Ascending aorta (tissue), 2 donors: ENCODE results near the gene ZBTB20. TPM values are rescaled to one million over a fixed set of nuclear protein-coding genes. Genes with fewer than 3 reads are reported as not detected.
A peak's percentile ranks its signal among the peaks of the same experiment; 100 is the strongest.

Experiments
- DNase-seq, 2 donors: peaks; one replicate each; pipeline ENCODE4 v3.0.0-alpha.2; 2019; ENCODE audit warnings: low spot score in 2 of 2
- H3K27ac ChIP-seq, 2 donors: fragments of 200-600 bp; sonication (generic); one replicate each; pipeline ENCODE4 v1.5.1; 2016 to 2017; ENCODE audit warnings: mild to moderate bottlenecking in 1 of 2
- H3K27me3 ChIP-seq: fragments of 200-600 bp; sonication (generic); one replicate; pipeline ENCODE4 v1.5.1; 2017
- H3K36me3 ChIP-seq, 2 donors: fragments of 200-600 bp; sonication (generic); one replicate each; pipeline ENCODE4 v1.5.1; 2016
- H3K4me1 ChIP-seq, 2 donors: fragments of 200-600 bp; sonication (generic); one replicate each; pipeline ENCODE4 v1.5.1; 2016 to 2017; ENCODE audit warnings: mild to moderate bottlenecking in 1 of 2
- H3K4me3 ChIP-seq, 2 donors: fragments of 200-600 bp; sonication (generic); one replicate each; pipeline ENCODE4 v1.5.1; 2016 to 2017; ENCODE audit warnings: mild to moderate bottlenecking in 1 of 2
- H3K9me3 ChIP-seq, 2 donors: fragments of 200-600 bp; sonication (generic); one replicate each; pipeline ENCODE4 v1.5.1; 2016
- CTCF ChIP-seq, 3 experiments: fragments of 200-600 bp in 2 of 3; fragments of 450-650 bp in 1 of 3; sonication (generic) in 2 of 3; IDR thresholded peaks; one replicate each; pipeline ENCODE4 v1.5.1; 2016 to 2019; ENCODE audit warnings: antibody characterized with exemption in 3 of 3, mild to moderate bottlenecking in 1 of 3, moderate library complexity in 1 of 3
- intact Hi-C: fragments of 100-400 bp; cut with DNase I; formaldehyde crosslinking; loops from one replicate; pipeline ENCODE4 v1.15.1; 2023
- total RNA-seq: library from RNA; depleted of rRNA; stranded (reverse); fragments of >200 nt; gene quantifications from one replicate; pipeline ENCODE4 v1.1.0, GENCODE V29; 2016

ZBTB20 gene
- total RNA-seq, 1 donor from 2014 or later, result 60.3 TPM

- Histone ChIP-seq H3K9me3 (no peaks in the 10 kb centered on the region), H3K36me3 (no peaks in the 10 kb centered on the region), H3K4me3 (peak overlapping the region; percentile 62 to 67), H3K4me1 (peaks cover 0 to 6% of the 10 kb centered on the region in 2 donors), H3K27me3 (no peaks in the 10 kb centered on the region), H3K27ac (peak overlapping the region in 1 of 2 donors; percentile 42)
- intact Hi-C loops, result no loop called here
- peak in 1 of 3 experiments; percentile 48 for TF ChIP-seq CTCF (IDR thresholded peaks at IDR 0.05)
- DNase-seq, result no peak
Measured at GRCh38 chr3:114454551-114455251, 692.4 kb downstream of the ZBTB20 start.

GRCh38 chr3:114453361-114453780 is 693.7 kb downstream of the ZBTB20 start:
- no peaks in the 10 kb centered on the region for H3K27me3 ChIP-seq
- H3K9me3 ChIP-seq, result no peaks in the 10 kb centered on the region
- H3K36me3 ChIP-seq, result no peaks in the 10 kb centered on the region
- H3K4me1 ChIP-seq, result peaks cover 0 to 6% of the 10 kb centered on the region in 2 donors
- peak overlapping the region; percentile 62 to 67 for H3K4me3 ChIP-seq
- H3K27ac ChIP-seq, result no peak overlapping the region
- intact Hi-C loops, result no loop called here
- no peak for TF ChIP-seq CTCF (IDR thresholded peaks at IDR 0.05)
- no peak for DNase-seq

GRCh38 chr3:114452937-114453336 is 694.2 kb downstream of the ZBTB20 start:
- no peak overlapping the region for H3K4me3 ChIP-seq
- no peak overlapping the region for H3K27ac ChIP-seq
- no peaks in the 10 kb centered on the region for H3K27me3 ChIP-seq
- intact Hi-C loops, result no loop called here
- DNase-seq, result no peak
- H3K4me1 ChIP-seq, result peaks cover 0 to 6% of the 10 kb centered on the region in 2 donors
- TF ChIP-seq CTCF (IDR thresholded peaks at IDR 0.05), result no peak
- no peaks in the 10 kb centered on the region for H3K9me3 ChIP-seq
- H3K36me3 ChIP-seq, result no peaks in the 10 kb centered on the region

GRCh38 chr3:114452256-114452655 is 694.8 kb downstream of the ZBTB20 start:
- peak overlapping the region; percentile 63 to 67 for H3K27ac ChIP-seq
- no peak for TF ChIP-seq CTCF (IDR thresholded peaks at IDR 0.05)
- H3K36me3 ChIP-seq, result no peaks in the 10 kb centered on the region
- intact Hi-C loops, result no loop called here
- H3K4me3 ChIP-seq, result peak overlapping the region in 1 of 2 donors; percentile 55
- no peaks in the 10 kb centered on the region for H3K9me3 ChIP-seq
- peaks cover 0 to 6% of the 10 kb centered on the region in 2 donors for H3K4me1 ChIP-seq
- H3K27me3 ChIP-seq, result no peaks in the 10 kb centered on the region
- no peak for DNase-seq

- DNase-seq, result no peak
- peaks cover 0 to 6% of the 10 kb centered on the region in 2 donors for H3K4me1 ChIP-seq
- no peaks in the 10 kb centered on the region for H3K27me3 ChIP-seq
- H3K4me3 ChIP-seq, result peak overlapping the region; percentile 19 to 55
- no peaks in the 10 kb centered on the region for H3K9me3 ChIP-seq
- intact Hi-C loops, result no loop called here
- H3K36me3 ChIP-seq, result no peaks in the 10 kb centered on the region
- no peak for TF ChIP-seq CTCF (IDR thresholded peaks at IDR 0.05)
- H3K27ac ChIP-seq, result peak overlapping the region; percentile 63 to 67
Measured at GRCh38 chr3:114451561-114452018, 695.5 kb downstream of the ZBTB20 start.
